Activated CD8-positive, alpha-beta memory T cell treated with anti-CD3 and anti-CD28 coated beads, Interleukin-2, amount 10 ng/mL, durations not matched to agents 7 days and 5 days (primary cell): ENCODE measurements around the gene MYBPC2. TPM values are rescaled to one million over a fixed set of nuclear protein-coding genes. Genes with fewer than 3 reads are reported as not detected.
"Not testable (repeated sequence)": the region's sequence is repeated elsewhere in the genome, so short reads cannot be mapped to it uniquely, and the experiment has no call there.

Source experiments
- ATAC-seq: fragments of 150-1000 bp; cut with Tn5 transposase; one replicate; pipeline ENCODE4 v1.10.0; 2021; ENCODE audit warnings: moderate library complexity
- CTCF ChIA-PET: fragments of 350-600 bp; sonication (Branson Sonifier 250); formaldehyde crosslinking; loops from one replicate; lab custom pipeline; 2021; ENCODE audit warnings: antibody characterized with exemption; lab: Charles Lee
- DNase-seq: peaks from one replicate; pipeline ENCODE4 v3.0.0-alpha.2; 2020
- H3K27ac Mint-ChIP-seq: one replicate; pipeline ENCODE4 v1.8.0; 2021; ENCODE audit warnings: mild to moderate bottlenecking, mixed read lengths
- H3K27me3 Mint-ChIP-seq: one replicate; pipeline ENCODE4 v1.8.0; 2021; ENCODE audit warnings: mixed read lengths
- H3K36me3 Mint-ChIP-seq: one replicate; pipeline ENCODE4 v1.8.0; 2021; ENCODE audit warnings: mild to moderate bottlenecking, mixed read lengths
- H3K4me1 Mint-ChIP-seq: one replicate; pipeline ENCODE4 v1.8.0; 2021; ENCODE audit warnings: mixed read lengths
- H3K4me3 Mint-ChIP-seq: one replicate; pipeline ENCODE4 v1.8.0; 2021; ENCODE audit warnings: mild to moderate bottlenecking, moderate library complexity, mixed read lengths
- H3K9me3 Mint-ChIP-seq: one replicate; pipeline ENCODE4 v1.8.0; 2022; ENCODE audit warnings: low read depth, mixed read lengths
- total RNA-seq, 2 experiments: library from RNA; stranded (reverse); gene quantifications; one replicate each; pipeline ENCODE4 v1.2.3, GENCODE V29; 2021

MYBPC2 gene
- total RNA-seq, 2 experiments from 2014 or later: not detected

GRCh38 chr19:50427318-50427925 is 5.3 kb upstream of the MYBPC2 start:
- Mint-ChIP-seq H3K4me1 (peaks cover 9% of the 10 kb centered on the region), H3K9me3 (no peaks in the 10 kb centered on the region), H3K27me3 (peaks cover 15% of the 10 kb centered on the region), H3K36me3 (no peaks in the 10 kb centered on the region), H3K4me3 (no peak overlapping the region), H3K27ac (no peak overlapping the region)
- CTCF ChIA-PET: interaction anchor here (0.8 kb wide), 1 partner anchor 33 kb away, joined by 3 read pairs; no protein-coding TSS in a partner anchor
- DNase-seq (no peak), ATAC-seq (no peak)

- H3K9me3 Mint-ChIP-seq: no peaks in the 10 kb centered on the region
- peaks cover 9% of the 10 kb centered on the region for H3K4me1 Mint-ChIP-seq
- H3K27me3 Mint-ChIP-seq: peaks cover 20% of the 10 kb centered on the region
- no peak overlapping the region for H3K27ac Mint-ChIP-seq
- DNase-seq (no peak), ATAC-seq (no peak)
- CTCF ChIA-PET: interaction anchor here (0.8 kb wide), 1 partner anchor 33 kb away, joined by 3 read pairs; no protein-coding TSS in a partner anchor
- H3K36me3 Mint-ChIP-seq: no peaks in the 10 kb centered on the region
- H3K4me3 Mint-ChIP-seq: no peak overlapping the region
These were observed 4.7 kb upstream of the MYBPC2 start for GRCh38 chr19:50427997-50428425.

- CTCF ChIA-PET: no interaction called here
- peaks cover 9% of the 10 kb centered on the region for H3K4me1 Mint-ChIP-seq
- no peak overlapping the region for H3K4me3 Mint-ChIP-seq
- no peak for ATAC-seq
- H3K27me3 Mint-ChIP-seq: peaks cover 24% of the 10 kb centered on the region
- no peak overlapping the region for H3K27ac Mint-ChIP-seq
- no peaks in the 10 kb centered on the region for H3K36me3 Mint-ChIP-seq
- H3K9me3 Mint-ChIP-seq: no peaks in the 10 kb centered on the region
- no peak for DNase-seq
These were observed 3.8 kb upstream of the MYBPC2 start for GRCh38 chr19:50428772-50429463.

GRCh38 chr19:50430888-50431342 is 1.8 kb upstream of the MYBPC2 start:
- Mint-ChIP-seq H3K9me3 (no peaks in the 10 kb centered on the region), H3K27me3 (peaks cover 24% of the 10 kb centered on the region), H3K27ac (no peak overlapping the region), H3K36me3 (no peaks in the 10 kb centered on the region), H3K4me1 (peaks cover 9% of the 10 kb centered on the region), H3K4me3 (peak overlapping the region; percentile 78)
- no peak for DNase-seq
- CTCF ChIA-PET: interaction anchor here (1.6 to 1.7 kb wide), 2 partner anchors 15 to 73 kb away, joined by 3 read pairs; no protein-coding TSS in a partner anchor
- no peak for ATAC-seq

- CTCF ChIA-PET: interaction anchor here (0.6 to 1.6 kb wide), 2 partner anchors 74 to 107 kb away, joined by 3 read pairs; no protein-coding TSS in a partner anchor
- H3K36me3 Mint-ChIP-seq: no peaks in the 10 kb centered on the region
These were observed 1.1 kb upstream of the MYBPC2 start for GRCh38 chr19:50431343-50432220.

GRCh38 chr19:50433201-50434180 is 799 bp downstream of the MYBPC2 start:
- peaks cover 9% of the 10 kb centered on the region for H3K4me1 Mint-ChIP-seq
- no peak overlapping the region for H3K27ac Mint-ChIP-seq
- CTCF ChIA-PET: no interaction called here
- ATAC-seq (no peak), DNase-seq (no peak)
- peak overlapping the region; percentile 32 for H3K4me3 Mint-ChIP-seq
- peaks cover 24% of the 10 kb centered on the region for H3K27me3 Mint-ChIP-seq
- no peaks in the 10 kb centered on the region for H3K36me3 Mint-ChIP-seq
- H3K9me3 Mint-ChIP-seq: no peaks in the 10 kb centered on the region

More at GRCh38 chr19:50431343-50432220, 1.1 kb upstream of the MYBPC2 start:
- Mint-ChIP-seq H3K27ac (peak overlapping the region; percentile 84), H3K4me3 (peak overlapping the region; percentile 78), H3K9me3 (no peaks in the 10 kb centered on the region), H3K27me3 (peaks cover 24% of the 10 kb centered on the region), H3K4me1 (peaks cover 9% of the 10 kb centered on the region)
- ATAC-seq (peak; percentile 98), DNase-seq (peak; percentile 87)

GRCh38 chr19:50434525-50434924 is 1.8 kb downstream of the MYBPC2 start:
- H3K9me3 Mint-ChIP-seq: no peaks in the 10 kb centered on the region
- no peak overlapping the region for H3K4me3 Mint-ChIP-seq
- H3K36me3 Mint-ChIP-seq: no peaks in the 10 kb centered on the region
- CTCF ChIA-PET: no interaction called here
- no peak for ATAC-seq
- H3K27me3 Mint-ChIP-seq: peaks cover 24% of the 10 kb centered on the region
- no peak for DNase-seq
- H3K4me1 Mint-ChIP-seq: peaks cover 9% of the 10 kb centered on the region
- H3K27ac Mint-ChIP-seq: no peak overlapping the region

- no peak for ATAC-seq
- Mint-ChIP-seq H3K4me3 (no peak overlapping the region), H3K27ac (no peak overlapping the region), H3K9me3 (no peaks in the 10 kb centered on the region), H3K4me1 (peaks cover 13% of the 10 kb centered on the region), H3K36me3 (no peaks in the 10 kb centered on the region), H3K27me3 (peaks cover 26% of the 10 kb centered on the region)
- CTCF ChIA-PET: no interaction called here
- DNase-seq: no peak
These were observed 2.5 kb downstream of the MYBPC2 start for GRCh38 chr19:50435221-50435620.

GRCh38 chr19:50435627-50436026 is 2.9 kb downstream of the MYBPC2 start:
- Mint-ChIP-seq H3K27ac (no peak overlapping the region), H3K36me3 (no peaks in the 10 kb centered on the region), H3K4me3 (no peak overlapping the region), H3K27me3 (peaks cover 23% of the 10 kb centered on the region), H3K9me3 (no peaks in the 10 kb centered on the region), H3K4me1 (peaks cover 13% of the 10 kb centered on the region)
- ATAC-seq: no peak
- CTCF ChIA-PET: interaction anchor here (0.6 kb wide), 1 partner anchor 172 kb away, joined by 3 read pairs; no protein-coding TSS in a partner anchor
- DNase-seq: no peak

- no peak overlapping the region for H3K27ac Mint-ChIP-seq
- no peak for DNase-seq
- peaks cover 5% of the 10 kb centered on the region for H3K4me1 Mint-ChIP-seq
- CTCF ChIA-PET: no interaction called here
- H3K4me3 Mint-ChIP-seq: no peak overlapping the region
- no peak for ATAC-seq
- H3K9me3 Mint-ChIP-seq: no peaks in the 10 kb centered on the region
- H3K36me3 Mint-ChIP-seq: no peaks in the 10 kb centered on the region
- H3K27me3 Mint-ChIP-seq: peaks cover 10% of the 10 kb centered on the region
These were observed 5.3 kb downstream of the MYBPC2 start for GRCh38 chr19:50437862-50438449.

- CTCF ChIA-PET, H3K9me3 Mint-ChIP-seq, H3K27me3 Mint-ChIP-seq, H3K4me1 Mint-ChIP-seq, DNase-seq, H3K4me3 Mint-ChIP-seq, ATAC-seq, H3K36me3 Mint-ChIP-seq: not testable (repeated sequence)
- peak overlapping the region; percentile 44 for H3K27ac Mint-ChIP-seq
These were observed 6.4 kb downstream of the MYBPC2 start for GRCh38 chr19:50439130-50439529.

- Mint-ChIP-seq H3K4me1 (peaks cover 5% of the 10 kb centered on the region), H3K36me3 (no peaks in the 10 kb centered on the region), H3K4me3 (no peak overlapping the region), H3K27me3 (peaks cover 5% of the 10 kb centered on the region), H3K27ac (no peak overlapping the region), H3K9me3 (no peaks in the 10 kb centered on the region)
- DNase-seq (no peak), ATAC-seq (no peak)
- CTCF ChIA-PET: no interaction called here
These were observed 11.4 kb downstream of the MYBPC2 start for GRCh38 chr19:50444059-50444458.
